Stimulated activated naive CD8-positive, alpha-beta T cell treated with anti-CD3 and anti-CD28 coated beads, Interleukin-15, amount 100 ng/mL, for 72 hours (primary cell): ENCODE results near the gene ARFGAP1.
"Not testable (repeated sequence)": the region's sequence is repeated elsewhere in the genome, so short reads cannot be mapped to it uniquely, and the experiment has no call there.

Experiments
- ATAC-seq: fragments of 150-1000 bp; cut with Tn5 transposase; 2 replicates; pipeline ENCODE4 v1.10.0; 2021; ENCODE audit warnings: mild to moderate bottlenecking, moderate library complexity
- DNase-seq, 2 donors: peaks; one replicate each; pipeline ENCODE4 v3.0.0; 2021 to 2022
- H3K27ac Mint-ChIP-seq, 2 donors: one replicate each; pipeline ENCODE4 v1.8.0; 2022; ENCODE audit warnings: mild to moderate bottlenecking in 2 of 2, mixed read lengths in 2 of 2, moderate library complexity in 2 of 2
- H3K27me3 Mint-ChIP-seq: one replicate; pipeline ENCODE4 v1.8.0; 2022; ENCODE audit warnings: mixed read lengths
- H3K4me1 Mint-ChIP-seq: one replicate; pipeline ENCODE4 v1.8.0; 2022; ENCODE audit warnings: mild to moderate bottlenecking, mixed read lengths
- H3K4me3 Mint-ChIP-seq, 2 donors: one replicate each; pipeline ENCODE4 v1.8.0; 2022; ENCODE audit warnings: mild to moderate bottlenecking in 2 of 2, mixed read lengths in 2 of 2, moderate library complexity in 1 of 2
- H3K9me3 Mint-ChIP-seq, 2 donors: one replicate each; pipeline ENCODE4 v1.8.0; 2022; ENCODE audit warnings: mixed read lengths in 2 of 2

Gene ARFGAP1

DNA sequence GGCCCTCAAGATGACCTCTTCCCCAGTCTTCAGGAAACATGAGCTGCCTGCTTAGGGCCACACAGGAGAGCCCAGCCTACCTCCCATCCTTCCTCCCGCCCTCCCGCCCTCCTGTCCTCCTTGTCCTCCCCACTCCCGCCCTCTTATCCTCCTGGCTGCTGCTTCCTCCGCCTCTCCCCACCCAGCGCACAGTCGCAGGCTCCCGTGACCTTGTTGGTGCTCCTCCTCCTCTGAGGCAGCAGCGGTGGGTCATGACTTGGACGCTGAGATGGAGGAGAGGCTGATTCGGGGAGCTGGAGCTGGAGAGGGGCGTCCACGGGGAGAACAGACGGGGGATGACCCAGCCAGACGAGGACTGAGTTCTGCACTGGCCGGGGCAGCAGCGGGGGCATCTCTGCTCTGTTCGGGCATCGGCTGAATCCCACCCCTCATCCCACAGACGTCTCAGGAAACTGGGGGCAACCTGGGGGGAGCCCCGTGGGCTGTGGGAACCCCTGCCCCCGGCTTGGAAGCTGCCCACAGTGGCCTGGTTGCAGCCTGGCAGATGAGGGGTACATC, 56.2 kb downstream of the ARFGAP1 start:
- Mint-ChIP-seq H3K9me3 (peaks cover 9 to 21% of the 10 kb centered on the region in 2 donors), H3K27me3 (peaks cover 14% of the 10 kb centered on the region), H3K27ac (no peak overlapping the region), H3K4me3 (no peak overlapping the region), H3K4me1 (peaks cover 15% of the 10 kb centered on the region)
- no peak for ATAC-seq
- DNase-seq: no peak

DNA sequence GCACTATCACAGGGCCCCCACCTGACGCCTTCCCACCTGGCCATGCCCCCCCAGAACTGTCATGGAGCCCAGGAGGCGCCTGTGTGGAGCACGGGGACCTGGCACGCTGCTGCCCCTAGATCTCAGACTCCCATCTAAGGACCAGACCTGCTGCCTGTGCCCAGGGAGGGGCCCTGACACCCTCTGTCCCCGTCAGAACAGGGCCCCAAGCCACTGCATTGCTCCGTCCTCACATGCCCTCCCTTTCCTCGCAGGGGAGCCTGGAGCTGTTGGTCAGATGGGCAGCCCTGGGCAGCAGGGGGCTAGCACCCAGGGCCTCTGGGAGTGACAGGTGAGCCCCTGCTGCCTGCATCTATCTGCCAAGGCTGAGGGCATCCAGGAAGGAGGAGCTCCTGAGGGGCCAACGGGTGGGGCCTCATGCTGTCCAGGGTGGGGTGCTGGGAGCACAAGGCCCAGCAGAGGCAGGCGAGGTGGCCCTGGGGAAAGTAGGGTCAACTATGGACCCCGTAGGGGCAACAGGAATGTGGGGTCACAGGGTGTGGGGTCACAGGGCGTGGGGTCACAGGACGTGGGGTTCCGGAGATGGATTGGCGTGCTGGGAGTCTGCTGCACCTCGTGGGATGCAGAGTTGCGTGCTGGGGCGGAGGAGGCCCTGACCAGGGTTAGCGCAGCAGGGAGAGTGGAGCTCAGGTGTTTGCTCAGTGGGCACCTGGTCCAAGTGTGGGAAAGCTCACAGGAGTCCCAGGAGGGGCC, 56.9 kb downstream of the ARFGAP1 start:
- Mint-ChIP-seq H3K9me3 (peaks cover 9 to 21% of the 10 kb centered on the region in 2 donors), H3K4me1 (peaks cover 15% of the 10 kb centered on the region), H3K4me3 (no peak overlapping the region), H3K27ac (no peak overlapping the region), H3K27me3 (peaks cover 17% of the 10 kb centered on the region)
- ATAC-seq (no peak), DNase-seq (no peak)

DNA sequence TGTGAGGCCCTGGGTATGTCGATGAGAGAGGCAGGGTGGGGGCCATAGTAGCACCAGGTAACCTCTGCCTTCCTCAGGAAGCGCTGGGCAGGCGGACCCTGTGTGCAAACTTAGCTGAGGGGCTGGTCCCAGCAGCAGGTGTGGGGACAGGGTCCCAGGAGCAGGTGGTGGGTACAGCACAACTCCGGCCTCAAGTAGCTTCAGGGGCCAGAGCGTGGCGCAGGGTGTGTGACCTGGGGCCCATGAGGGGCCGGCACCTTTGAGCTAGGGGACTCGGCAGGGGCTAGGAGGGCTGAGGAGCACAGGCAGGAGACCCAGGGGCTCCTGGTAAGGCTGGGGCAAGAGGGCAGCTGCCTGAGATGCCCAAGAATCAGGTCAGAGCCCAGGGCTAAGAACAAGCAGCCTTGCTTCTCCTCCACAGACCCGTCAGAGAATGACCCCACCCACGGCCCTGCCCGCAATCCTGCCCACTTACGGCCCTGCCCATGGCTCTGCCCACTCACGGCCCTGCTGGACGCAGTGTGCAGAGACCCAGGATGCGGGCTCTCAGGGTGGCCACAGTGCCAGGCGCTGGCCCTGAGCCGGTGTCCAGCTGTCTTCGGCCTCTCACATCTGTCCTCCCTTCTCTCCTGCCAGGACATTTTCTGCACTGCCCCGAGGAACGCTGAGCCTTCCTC, 57.6 kb downstream of the ARFGAP1 start:
- H3K4me1 Mint-ChIP-seq: peaks cover 15% of the 10 kb centered on the region
- no peak overlapping the region for H3K4me3 Mint-ChIP-seq
- peaks cover 9 to 21% of the 10 kb centered on the region in 2 donors for H3K9me3 Mint-ChIP-seq
- peaks cover 20% of the 10 kb centered on the region for H3K27me3 Mint-ChIP-seq
- no peak overlapping the region for H3K27ac Mint-ChIP-seq
- ATAC-seq (no peak), DNase-seq (no peak)

DNA sequence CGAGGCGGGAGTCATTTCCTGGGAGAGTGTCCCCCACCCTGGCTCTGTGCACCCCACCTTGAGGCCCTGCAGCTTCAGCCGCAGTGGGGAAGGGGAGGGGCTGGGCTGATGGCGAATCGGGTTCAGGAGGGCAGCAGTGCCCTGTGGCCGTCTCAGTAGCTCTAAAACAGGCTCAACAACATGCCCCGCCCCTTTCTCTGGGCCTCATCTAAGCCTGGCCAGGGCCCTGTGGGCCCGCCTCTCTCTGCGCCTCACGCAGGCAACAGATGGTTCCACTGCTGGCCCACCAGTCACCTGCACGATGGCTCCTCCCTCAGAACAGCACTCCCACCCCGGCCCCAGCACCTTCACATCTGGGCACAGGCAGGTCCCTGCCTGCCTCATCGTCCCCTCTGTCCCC, 58.3 kb downstream of the ARFGAP1 start:
- Mint-ChIP-seq H3K4me1 (peaks cover 13% of the 10 kb centered on the region), H3K27me3 (peaks cover 27% of the 10 kb centered on the region), H3K9me3 (peaks cover 9 to 21% of the 10 kb centered on the region in 2 donors), H3K27ac (no peak overlapping the region), H3K4me3 (no peak overlapping the region)
- DNase-seq (no peak), ATAC-seq (no peak)

DNA sequence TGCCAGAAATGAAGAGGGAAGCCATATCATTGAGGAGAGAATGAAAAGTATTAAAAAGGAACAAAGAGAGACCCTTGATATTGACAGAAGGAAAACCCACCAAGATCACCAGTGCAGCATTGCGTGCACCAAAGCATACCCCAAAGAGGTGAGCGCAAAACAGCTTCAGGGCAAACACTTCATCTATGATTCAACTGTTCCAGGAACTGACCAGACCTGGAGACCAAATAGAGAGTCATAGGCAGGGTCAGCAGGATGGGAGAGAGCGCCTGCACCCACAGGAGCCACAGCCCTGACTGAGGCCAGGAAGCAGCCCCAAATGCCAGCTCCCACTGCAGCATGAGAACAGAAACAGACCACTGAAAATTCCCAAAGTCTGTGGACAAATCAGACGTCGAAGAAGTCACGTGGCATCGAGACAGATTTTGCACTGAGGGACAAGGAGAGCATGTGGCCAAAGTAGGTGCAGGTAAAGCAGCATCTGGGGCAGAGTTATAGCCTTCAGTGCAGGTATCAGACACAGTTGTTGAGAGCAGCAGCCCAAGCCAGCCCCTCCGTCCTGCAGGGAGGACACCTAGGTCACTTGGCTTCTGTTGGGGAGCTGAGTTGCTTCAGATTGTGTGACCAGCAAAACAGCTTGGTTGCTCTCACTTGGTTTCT, 59.3 kb downstream of the ARFGAP1 start:
- H3K9me3 Mint-ChIP-seq: peaks cover 9 to 21% of the 10 kb centered on the region in 2 donors
- DNase-seq (no peak), ATAC-seq (no peak)
- H3K27me3 Mint-ChIP-seq: peaks cover 37% of the 10 kb centered on the region
- H3K4me3 Mint-ChIP-seq: no peak overlapping the region
- H3K4me1 Mint-ChIP-seq: peaks cover 6% of the 10 kb centered on the region
- no peak overlapping the region for H3K27ac Mint-ChIP-seq

DNA sequence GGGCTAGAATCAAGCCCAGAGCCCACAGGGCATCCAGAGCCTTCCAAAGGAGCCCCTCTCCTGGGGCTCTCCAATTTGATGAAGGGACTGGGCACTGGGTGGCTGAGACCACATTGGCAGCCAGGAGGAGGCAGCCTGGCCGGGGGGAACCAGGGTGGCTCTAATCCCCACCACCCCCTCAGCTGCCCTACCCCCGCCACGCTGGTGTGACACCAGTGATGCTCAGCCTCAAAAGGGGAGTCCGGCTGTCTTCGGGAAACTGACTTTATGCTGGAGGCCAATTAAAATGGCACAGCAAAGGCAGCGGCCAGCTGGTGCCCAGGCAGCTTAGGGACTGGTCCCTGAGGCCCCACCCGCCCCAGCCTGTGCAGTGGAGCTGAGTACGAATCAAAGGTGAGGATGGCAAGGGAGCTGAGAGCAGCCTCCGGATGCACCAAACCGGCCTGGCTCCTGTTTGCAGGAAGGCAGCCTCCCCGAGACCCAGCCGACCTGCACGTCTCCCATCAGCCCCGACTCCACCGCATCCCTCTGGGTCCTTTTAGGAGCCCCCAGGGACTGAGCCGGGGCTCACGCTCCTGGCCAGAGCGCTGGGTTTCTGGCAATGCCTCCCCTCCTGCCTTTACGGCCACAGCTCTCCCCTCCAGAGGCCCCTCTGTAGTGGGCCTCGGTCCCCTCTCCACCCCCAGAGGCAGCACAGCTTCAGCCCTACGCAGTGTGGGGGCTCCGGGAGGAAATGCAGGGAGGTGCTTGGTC, 60.1 kb downstream of the ARFGAP1 start:
- Mint-ChIP-seq H3K27ac (no peak overlapping the region), H3K27me3 (peaks cover 44% of the 10 kb centered on the region), H3K4me3 (no peak overlapping the region), H3K4me1 (no peaks in the 10 kb centered on the region), H3K9me3 (peaks cover 9 to 21% of the 10 kb centered on the region in 2 donors)
- no peak for ATAC-seq
- no peak for DNase-seq

DNA sequence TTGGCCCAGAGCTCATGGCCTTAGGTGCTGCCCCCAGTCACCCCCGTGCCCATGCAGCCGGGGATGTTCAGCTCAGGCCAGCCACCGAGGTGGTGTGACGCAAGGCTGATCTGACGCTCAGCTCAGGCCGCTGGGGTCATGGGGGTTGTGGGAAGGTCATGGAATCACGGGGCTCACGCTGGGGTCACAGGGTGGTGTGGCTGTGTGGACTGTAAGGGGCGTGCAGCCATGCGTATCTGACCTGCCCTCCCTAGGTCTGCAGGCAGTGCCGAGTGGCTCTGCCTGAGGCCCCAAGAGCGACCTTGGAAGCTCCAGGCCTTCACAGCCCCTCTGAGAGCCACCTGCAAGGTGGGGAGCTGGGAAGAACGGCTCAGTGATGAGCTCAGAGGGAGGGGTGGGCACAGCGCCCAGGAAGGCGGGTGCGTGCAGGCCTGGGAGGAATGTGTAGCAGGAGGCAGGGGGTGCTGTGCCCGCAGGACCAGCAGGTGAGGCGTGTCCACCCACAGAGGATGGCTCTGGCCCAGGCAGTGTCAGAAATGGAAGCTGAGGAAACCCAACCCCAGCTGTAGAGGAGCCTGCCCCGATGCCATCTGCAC, 60.7 kb downstream of the ARFGAP1 start:
- ATAC-seq (no peak), DNase-seq (no peak)
- Mint-ChIP-seq H3K27ac (no peak overlapping the region), H3K4me1 (no peaks in the 10 kb centered on the region), H3K9me3 (peaks cover 9 to 21% of the 10 kb centered on the region in 2 donors), H3K4me3 (no peak overlapping the region), H3K27me3 (peaks cover 51% of the 10 kb centered on the region)

DNA sequence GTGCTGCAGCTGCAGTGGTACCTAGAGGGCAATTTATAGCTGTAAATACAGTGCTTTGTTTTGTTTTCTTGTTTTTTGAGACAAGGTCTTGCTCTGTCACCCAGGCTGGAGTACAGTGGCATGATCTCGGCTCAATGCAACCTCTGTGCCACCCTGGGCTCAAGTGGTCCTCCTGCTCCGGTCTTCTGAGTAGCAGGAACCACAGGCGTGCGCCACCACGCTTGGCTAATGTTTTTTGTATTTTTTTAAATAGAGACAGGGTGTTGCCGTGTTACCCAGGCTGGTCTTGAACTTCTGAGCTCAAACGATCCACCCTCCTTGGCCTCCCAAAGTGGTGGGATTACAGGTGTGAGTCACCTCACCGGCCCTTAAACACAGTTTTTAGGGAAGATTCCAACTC, 61.7 kb downstream of the ARFGAP1 start:
- no peaks in the 10 kb centered on the region for H3K4me1 Mint-ChIP-seq
- no peak for DNase-seq
- peaks cover 59% of the 10 kb centered on the region for H3K27me3 Mint-ChIP-seq

DNA sequence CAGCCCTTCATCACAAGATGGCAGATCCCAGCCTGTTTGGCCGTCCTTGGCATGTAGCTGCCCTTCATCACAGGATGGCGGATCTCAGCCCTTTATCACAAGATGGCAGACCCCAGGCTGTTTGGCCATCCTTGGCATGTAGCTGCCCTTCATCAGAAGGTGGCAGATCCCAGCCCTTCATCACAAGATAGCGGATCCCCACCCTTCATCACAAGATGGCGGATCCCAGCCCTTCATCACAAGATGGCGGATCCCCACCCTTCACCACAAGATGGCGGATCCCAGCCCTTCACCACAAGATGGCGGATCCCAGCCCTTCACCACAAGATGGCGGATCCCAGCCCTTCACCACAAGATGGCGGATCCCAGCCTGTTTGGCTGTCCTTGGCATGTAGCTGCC, 62.4 kb downstream of the ARFGAP1 start:
- not testable (repeated sequence) for DNase-seq, ATAC-seq, H3K27ac Mint-ChIP-seq, H3K4me1 Mint-ChIP-seq, H3K4me3 Mint-ChIP-seq
- Mint-ChIP-seq H3K9me3 (peaks cover 9 to 31% of the 10 kb centered on the region in 2 donors), H3K27me3 (peaks cover 59% of the 10 kb centered on the region)

More for the DNA sequence above, 61.7 kb downstream of the ARFGAP1 start:
- no peak overlapping the region for H3K4me3 Mint-ChIP-seq
- ATAC-seq: no peak
- no peak overlapping the region for H3K27ac Mint-ChIP-seq
- peaks cover 9 to 26% of the 10 kb centered on the region in 2 donors for H3K9me3 Mint-ChIP-seq

DNA sequence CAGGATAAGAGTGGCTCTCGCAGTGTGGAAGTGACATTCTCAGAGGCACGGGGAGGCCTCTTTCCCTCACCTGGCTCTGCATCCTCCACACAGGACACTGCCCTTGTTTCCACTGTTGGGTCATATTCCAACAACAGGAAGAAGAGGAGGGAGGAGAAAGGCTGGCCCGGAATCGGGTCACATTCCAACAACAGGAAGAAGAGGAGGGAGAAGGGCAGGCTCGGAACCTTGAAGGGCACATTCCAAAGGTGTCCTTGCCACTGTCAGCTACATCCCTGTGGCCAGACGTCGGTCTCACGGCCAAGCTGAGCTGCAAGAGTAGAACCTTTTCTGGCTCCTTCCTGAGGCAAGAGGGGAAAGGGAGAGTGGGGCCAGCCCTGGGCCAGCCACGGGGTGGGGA, 63.1 kb downstream of the ARFGAP1 start:
- no peak overlapping the region for H3K27ac Mint-ChIP-seq

DNA sequence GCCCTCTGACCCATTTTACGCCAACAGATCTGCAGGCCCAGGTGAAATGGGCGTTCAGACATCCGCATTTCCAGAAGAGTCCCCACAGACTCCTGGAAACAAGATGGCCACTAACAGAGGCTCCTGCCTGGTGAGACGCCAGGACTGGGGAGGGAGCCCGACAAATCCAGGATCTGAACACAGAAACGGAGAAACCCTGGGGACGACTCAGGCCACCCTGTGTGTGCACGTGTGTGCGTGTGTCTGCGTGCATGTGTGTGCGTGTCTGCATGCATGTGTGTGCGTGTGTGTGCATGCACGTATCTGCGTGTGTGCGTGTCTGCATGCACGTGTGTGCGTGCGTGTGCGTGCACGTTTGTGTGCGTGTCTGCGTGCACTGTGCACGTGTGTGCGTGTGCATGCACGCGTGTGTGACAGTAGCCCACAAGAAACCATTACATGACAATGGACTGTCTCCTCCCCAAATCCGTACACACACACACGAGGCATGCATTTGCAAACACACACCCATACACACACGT, 63.7 kb downstream of the ARFGAP1 start:
- ATAC-seq: no peak
- H3K4me3 Mint-ChIP-seq: no peak overlapping the region
- H3K27me3 Mint-ChIP-seq: peaks cover 65% of the 10 kb centered on the region
- DNase-seq: no peak
- no peak overlapping the region for H3K27ac Mint-ChIP-seq
- H3K4me1 Mint-ChIP-seq: no peaks in the 10 kb centered on the region
- peaks cover 9 to 28% of the 10 kb centered on the region in 2 donors for H3K9me3 Mint-ChIP-seq

More for the DNA sequence above, 63.1 kb downstream of the ARFGAP1 start:
- ATAC-seq (no peak), DNase-seq (no peak)
- Mint-ChIP-seq H3K27me3 (peaks cover 60% of the 10 kb centered on the region), H3K4me1 (no peaks in the 10 kb centered on the region), H3K9me3 (peaks cover 9 to 31% of the 10 kb centered on the region in 2 donors), H3K4me3 (no peak overlapping the region)

DNA sequence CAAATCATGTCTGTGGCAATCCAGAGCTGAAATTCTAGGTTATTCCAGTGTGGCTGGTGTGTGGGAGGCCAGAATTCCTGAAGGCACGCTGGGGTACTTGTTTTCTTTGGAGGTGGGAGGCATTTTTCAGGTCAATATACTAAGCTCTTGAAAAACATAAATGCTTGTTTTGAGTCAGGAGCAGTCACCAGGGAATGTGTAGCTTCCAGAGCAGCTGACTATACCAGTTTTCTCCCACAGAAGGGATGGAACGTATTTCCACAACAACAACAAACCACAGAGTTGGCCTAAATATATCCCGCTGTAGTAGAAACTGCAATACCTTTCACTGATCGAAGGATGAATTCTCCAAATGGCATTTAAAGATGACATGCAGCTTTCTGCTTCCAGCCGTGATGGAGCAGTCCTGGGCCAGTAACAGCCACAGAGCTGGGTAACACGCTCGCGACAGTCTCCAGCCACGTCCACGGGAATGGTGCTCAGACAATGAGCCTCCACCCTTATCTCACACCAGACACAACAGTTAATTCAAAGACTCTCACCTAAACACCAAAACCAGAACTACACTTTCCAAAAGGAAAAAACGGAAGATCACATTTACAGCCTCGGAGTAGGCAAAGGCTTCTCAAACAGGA, 65.3 kb downstream of the ARFGAP1 start:
- no peaks in the 10 kb centered on the region for H3K4me1 Mint-ChIP-seq
- no peak overlapping the region for H3K27ac Mint-ChIP-seq
- peaks cover 73% of the 10 kb centered on the region for H3K27me3 Mint-ChIP-seq
- H3K4me3 Mint-ChIP-seq: no peak overlapping the region
- DNase-seq: no peak
- no peak for ATAC-seq
- H3K9me3 Mint-ChIP-seq: peaks cover 0 to 18% of the 10 kb centered on the region in 2 donors
